Fibroblast of the conjunctiva (primary cell): ENCODE measurements around the gene TMEM235.
"Not testable (repeated sequence)": the region's sequence is repeated elsewhere in the genome, so short reads cannot be mapped to it uniquely, and the experiment has no call there.

Source experiments
- DNase-seq: peaks from one replicate; pipeline ENCODE4 v3.0.0-alpha.2; 2010; ENCODE audit warnings: low read depth

TMEM235 gene

DNA sequence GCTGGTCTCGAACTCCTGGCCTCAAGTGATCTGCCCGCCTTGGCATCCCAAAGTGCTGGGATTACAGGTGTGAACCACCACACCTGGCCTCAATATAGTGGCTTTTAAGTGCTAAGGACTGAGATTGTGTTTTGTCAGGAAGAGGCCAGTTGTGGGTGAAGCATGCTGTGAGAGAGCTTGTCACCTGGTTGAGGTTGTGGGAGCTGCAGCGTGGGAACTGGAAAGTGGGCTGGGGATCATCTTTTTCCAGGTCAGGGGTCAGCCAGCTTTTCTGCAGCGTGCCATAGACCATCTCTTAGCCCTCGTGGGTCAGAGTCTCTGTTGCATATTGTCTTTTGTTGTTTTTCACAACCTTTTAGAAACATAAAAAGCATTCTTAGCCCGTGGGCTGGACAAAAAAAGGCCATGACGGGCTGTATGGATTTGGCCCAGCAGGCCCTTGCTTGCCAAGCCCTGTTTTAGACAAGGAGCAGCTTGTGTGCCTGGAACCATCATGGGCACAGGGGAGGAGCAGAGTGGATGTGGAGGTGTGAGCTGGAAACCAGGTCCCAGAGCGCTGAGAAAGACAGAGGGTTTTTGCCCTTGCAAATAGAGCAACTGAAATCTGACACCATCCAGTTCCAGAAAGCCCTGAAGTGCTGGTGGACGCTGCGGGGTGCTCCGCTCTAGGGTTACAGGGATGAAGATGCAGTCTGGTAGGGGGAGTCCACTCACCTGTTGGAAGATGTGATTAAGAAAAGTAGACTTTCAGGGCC lies 11.9 kb upstream of the TMEM235 start:
- no peak for DNase-seq

DNA sequence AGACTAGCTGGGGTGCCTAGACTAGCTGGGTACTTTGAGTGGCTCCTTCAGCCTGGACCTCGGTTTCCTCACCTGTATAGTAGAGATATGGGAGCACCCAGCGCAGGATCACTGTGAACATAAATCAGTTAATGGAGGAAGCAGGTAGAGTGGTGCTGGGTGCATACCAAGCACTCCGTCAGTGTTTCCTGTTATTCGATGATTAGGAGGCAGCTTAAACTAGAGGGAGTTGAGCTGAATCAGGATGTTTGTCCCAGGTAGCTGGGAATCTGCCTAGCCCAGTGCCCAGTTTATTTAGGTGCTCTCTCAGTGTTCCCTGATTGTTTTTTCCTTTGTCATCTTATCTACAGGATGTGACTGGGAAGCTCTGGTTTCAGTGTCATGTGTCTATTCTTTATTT lies 8.4 kb upstream of the TMEM235 start:
- no peak for DNase-seq

- DNase-seq: no peak
Measured at GRCh38 chr17:78223765-78224164, 7.7 kb upstream of the TMEM235 start.

- DNase-seq: no peak
Measured at GRCh38 chr17:78224231-78225087, 7.0 kb upstream of the TMEM235 start.

DNA sequence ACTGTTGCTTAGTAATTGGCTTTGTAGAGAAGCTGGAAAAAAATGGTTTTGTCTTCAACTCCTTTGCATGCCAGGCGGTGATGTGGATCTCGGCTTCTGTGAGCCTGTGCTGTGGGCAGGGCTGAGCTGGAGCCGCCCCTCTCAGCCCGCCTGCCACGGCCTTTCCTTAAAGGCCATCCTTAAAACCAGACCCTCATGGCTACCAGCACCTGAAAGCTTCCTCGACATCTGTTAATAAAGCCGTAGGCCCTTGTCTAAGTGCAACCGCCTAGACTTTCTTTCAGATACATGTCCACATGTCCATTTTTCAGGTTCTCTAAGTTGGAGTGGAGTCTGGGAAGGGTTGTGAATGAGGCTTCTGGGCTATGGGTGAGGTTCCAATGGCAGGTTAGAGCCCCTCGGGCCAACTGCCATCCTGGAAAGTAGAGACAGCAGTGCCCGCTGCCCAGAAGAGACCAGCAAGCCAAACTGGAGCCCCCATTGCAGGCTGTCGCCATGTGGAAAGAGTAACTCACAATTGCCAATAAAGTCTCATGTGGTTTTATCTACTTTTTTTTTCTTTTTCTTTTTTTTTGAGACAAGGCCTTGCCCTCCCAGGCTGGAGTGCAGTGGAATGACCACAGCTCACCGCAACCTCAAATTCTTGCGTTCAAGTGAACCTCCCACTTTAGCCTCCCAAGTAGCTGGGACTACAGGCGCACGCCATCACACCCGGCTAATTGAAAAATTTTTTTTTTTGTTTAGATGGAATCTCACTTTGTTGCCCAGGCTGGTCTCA lies 6.2 kb upstream of the TMEM235 start:
- no peak for DNase-seq

DNA sequence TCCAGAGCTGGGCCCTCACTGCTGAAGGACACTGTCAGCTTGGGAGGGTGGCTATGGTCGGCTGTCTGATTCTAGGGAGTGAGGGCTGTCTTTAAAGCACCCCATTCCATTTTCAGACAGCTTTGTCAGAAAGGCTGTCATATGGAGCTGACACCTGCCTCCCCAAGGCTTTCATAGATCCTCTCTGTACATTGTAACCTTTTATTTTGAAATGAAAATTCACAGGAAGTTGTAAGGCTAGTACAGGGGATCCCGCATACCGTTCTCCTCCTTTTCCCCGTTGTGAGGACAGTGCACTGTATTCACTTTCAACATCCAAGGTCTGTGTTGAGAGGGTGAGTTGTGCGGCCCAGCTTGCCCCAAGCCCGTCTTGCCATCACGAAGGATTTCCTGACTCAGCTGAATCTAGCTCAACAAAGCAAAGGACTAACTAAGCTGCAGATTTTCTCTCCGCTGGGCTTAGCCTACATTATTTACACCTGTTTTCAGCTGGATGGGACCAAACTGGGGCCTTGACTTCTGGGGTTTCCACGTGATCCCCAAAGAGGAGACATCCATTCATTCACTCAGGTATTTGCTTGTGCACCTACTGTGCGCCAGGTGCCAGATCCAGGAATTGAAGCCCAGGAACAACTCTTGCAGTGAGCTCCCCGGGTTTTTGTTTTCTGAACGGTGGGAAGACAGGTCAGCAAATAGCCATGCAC lies 5.2 kb upstream of the TMEM235 start:
- no peak for DNase-seq

- no peak for DNase-seq
Measured at GRCh38 chr17:78226759-78227454, 4.5 kb upstream of the TMEM235 start.

GRCh38 chr17:78227455-78227916 lies 3.9 kb upstream of the TMEM235 start:
- DNase-seq: no peak

GRCh38 chr17:78228176-78228575 lies 3.3 kb upstream of the TMEM235 start:
- no peak for DNase-seq

- no peak for DNase-seq
Measured at GRCh38 chr17:78230252-78230962, 1.0 kb upstream of the TMEM235 start.

- no peak for DNase-seq
Measured at GRCh38 chr17:78231991-78232858, 794 bp downstream of the TMEM235 start.

- no peak for DNase-seq
Measured at GRCh38 chr17:78232859-78233173, 1.4 kb downstream of the TMEM235 start.

DNA sequence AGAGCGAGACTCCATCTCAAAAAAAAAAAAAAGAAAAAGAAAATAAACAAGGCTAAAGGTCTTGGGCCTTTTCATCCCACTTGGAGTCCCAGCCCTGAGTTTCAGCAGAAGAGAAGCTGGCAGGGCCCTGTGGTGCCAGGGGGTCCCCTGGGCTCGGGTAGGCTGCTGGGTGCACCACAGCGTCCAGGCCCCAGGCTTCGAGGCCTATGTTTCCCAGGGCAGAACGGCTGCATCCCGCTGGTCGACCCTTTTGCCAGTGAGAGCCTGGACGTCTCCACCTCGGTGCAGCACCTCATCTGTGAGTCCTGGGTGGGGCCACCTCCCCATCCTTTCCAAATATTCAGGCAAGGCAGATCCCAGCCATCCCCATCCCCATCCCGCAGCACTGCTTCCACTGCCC lies 2.2 kb downstream of the TMEM235 start:
- no peak for DNase-seq

DNA sequence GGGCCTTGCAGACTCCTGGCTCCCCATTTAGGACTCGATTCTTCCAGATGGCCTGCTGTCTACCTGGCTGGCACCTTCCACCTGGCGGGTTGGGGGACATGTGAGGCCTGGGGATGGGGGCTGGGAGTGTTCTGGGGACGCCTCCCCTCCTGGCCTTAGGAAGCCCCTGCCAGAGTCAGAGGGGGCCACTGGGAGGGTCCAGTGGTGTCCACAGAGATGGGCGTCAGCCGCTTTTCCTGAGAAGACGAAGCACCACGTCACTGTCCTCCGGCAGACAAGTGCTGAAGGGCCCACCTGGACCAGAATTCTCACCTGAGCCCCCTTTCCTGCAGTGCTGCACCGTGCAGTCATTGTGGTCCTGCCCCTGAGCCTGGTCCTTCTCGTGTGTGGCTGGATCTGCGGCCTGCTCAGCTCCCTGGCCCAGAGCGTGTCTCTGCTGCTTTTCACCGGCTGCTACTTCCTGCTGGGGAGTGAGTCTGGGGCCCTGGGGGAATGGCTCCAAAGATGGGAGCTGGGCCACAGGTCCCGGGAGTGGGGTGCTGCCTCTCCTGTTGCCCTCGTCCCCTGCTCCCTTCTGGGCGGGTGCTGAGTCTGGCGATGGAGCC lies 2.9 kb downstream of the TMEM235 start:
- no peak for DNase-seq

DNA sequence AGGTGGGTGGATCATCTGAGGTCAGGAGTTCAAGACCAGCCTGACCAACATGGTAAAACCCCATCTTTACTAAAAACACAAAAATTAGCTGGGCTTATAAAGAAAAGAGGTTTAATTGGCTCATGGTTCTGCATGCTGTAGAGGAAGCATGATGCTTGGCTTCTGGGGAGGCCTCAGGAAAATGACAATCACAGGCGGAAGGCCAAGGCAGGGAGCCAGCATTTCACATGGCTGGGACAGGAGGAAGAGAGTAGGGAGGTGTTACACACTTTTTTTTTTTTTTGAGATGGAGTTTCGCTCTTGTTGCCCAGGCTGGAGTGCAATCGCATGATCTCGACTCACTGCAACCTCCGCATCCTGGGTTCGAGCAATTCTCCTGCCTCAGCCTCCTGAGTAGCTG lies 3.6 kb downstream of the TMEM235 start:
- not testable (repeated sequence) for DNase-seq

- no peak for DNase-seq
Measured at GRCh38 chr17:78235885-78236284, 4.5 kb downstream of the TMEM235 start.

DNA sequence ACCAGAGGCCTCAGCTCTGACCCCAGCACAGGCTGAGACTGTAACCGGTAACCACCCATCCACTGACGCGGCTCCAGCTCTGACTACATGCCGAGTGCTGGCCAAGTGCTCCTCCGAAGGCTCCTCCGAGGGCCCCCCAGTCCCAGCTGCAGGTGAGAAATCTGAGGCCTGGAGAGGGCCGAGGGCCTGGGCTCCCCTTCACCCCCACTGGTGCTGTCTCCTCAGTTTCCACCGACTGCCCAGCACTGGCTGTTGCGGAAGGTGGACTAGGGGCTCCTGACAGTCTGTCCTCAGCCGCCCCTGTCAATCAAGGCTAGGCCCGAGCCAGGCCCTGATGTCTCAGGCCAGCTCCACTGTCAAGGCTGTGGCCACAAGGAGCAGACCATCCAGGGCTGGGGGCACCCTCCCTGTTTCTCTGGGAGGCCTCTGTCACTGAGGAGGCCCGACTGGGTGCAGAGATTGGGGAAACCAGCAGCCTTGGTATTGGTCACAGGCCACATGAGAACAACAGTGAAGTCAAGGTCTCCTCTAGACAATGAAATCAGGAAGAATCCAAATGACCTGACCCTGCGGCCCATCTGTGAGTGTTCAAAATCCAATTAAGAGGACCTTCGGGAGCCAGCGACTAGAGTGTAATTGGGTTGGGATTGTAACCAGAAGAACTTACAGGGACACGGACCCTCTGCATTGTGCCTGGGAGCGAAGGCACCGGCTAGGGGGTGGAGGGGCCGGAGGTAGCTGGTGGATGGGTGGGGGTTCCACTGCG lies 5.1 kb downstream of the TMEM235 start:
- no peak for DNase-seq

- no peak for DNase-seq
Measured at GRCh38 chr17:78237401-78238012, 6.1 kb downstream of the TMEM235 start.
